ENCODE results near the gene NOL3. TPM values are rescaled to one million over a fixed set of nuclear protein-coding genes. Genes with fewer than 3 reads are reported as not detected.

NOL3 gene
- total and polyA plus RNA-seq, 8 donors, result 11.4 to 492 (median 35.3) TPM

DNA sequence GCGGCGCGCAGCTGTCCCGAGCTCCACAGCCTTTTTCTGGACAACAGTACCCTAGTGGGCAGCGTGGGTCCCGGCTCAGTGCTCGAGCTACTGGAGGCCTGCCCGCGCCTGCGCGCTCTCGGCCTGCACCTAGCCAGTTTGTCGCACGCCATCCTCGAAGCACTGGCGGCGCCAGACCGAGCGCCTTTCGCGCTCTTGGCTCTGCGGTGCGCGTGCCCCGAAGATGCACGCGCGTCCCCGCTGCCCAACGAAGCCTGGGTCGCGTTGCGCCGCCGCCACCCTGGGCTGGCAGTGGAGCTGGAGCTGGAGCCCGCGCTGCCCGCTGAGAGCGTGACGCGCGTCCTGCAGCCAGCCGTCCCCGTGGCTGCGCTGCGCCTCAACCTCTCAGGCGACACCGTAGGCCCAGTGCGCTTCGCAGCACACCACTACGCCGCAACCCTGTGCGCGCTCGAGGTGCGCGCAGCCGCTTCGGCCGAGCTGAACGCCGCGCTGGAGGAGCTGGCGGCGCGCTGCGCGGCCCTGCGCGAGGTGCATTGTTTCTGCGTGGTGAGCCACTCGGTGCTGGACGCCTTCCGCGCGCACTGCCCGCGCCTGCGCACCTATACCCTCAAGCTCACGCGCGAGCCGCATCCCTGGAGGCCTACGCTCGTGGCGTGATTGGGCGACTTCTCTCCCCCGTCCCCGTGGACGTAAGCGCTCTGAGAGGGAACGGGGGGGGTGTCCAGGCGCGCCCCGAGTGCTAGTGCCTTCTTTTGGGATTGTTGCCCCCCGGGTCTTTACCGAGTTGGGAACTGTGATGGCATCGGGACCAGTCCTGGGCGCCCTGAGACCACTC is 7.0 kb upstream of the NOL3 start:
- peak overlapping the region; percentile 30 to 49 (median 36) for H3K4me3 ChIP-seq
- intact Hi-C loops (cut with DNase I; ENCODE audit: low total_unique reads), result no loop called here
- H3K27ac ChIP-seq, result peak overlapping the region in 4 of 5 donors; percentile 42 to 80 (median 74)
- DNase-seq, result peak in 1 of 2 donors; percentile 80
- H3K27me3 ChIP-seq, result peaks cover 0 to 66% (median 25%) of the 10 kb centered on the region in 3 donors
- 4 to 27% (median 11%) methylated on average over 22 to 99 of the region's 99 CpGs for WGBS, 5 donors
- H3K9me3 ChIP-seq, result no peaks in the 10 kb centered on the region
- H3K36me3 ChIP-seq, result no peaks in the 10 kb centered on the region
- H3K4me1 ChIP-seq, result peaks cover 51 to 76% (median 68%) of the 10 kb centered on the region in 4 donors
- no peak for TF ChIP-seq POLR2A (IDR thresholded peaks at IDR 0.05)
- peak in 1 of 3 donors; percentile 52 for TF ChIP-seq POLR2AphosphoS5 (IDR thresholded peaks at IDR 0.05)
- TF ChIP-seq CTCF (IDR thresholded peaks at IDR 0.05), result no peak

GRCh38 chr16:67163999-67164558 is 6.3 kb upstream of the NOL3 start:
- H3K4me1 ChIP-seq, result peaks cover 44 to 74% (median 66%) of the 10 kb centered on the region in 4 donors
- H3K27ac ChIP-seq, result peak overlapping the region in 4 of 5 donors; percentile 42 to 80 (median 74)
- DNase-seq, result peak in 1 of 2 donors; percentile 54
- H3K36me3 ChIP-seq, result no peaks in the 10 kb centered on the region
- 2 to 4% (median 3%) methylated on average over 11 to 34 of the region's 34 CpGs for WGBS, 5 donors
- H3K27me3 ChIP-seq, result peaks cover 0 to 70% (median 25%) of the 10 kb centered on the region in 3 donors
- peak overlapping the region; percentile 30 to 49 (median 36) for H3K4me3 ChIP-seq
- no peak for TF ChIP-seq POLR2AphosphoS5 (IDR thresholded peaks at IDR 0.05)
- TF ChIP-seq CTCF (IDR thresholded peaks at IDR 0.05), result no peak
- TF ChIP-seq EP300 (IDR thresholded peaks at IDR 0.05), result no peak
- no peak for TF ChIP-seq POLR2A (IDR thresholded peaks at IDR 0.05)
- H3K9me3 ChIP-seq, result no peaks in the 10 kb centered on the region
- intact Hi-C loops (cut with DNase I; ENCODE audit: low total_unique reads), result no loop called here

- Histone ChIP-seq H3K9me3 (no peaks in the 10 kb centered on the region), H3K4me3 (peak within 1 kb of the TSS; percentile 30 to 49 (median 36)), H3K4me1 (peaks cover 47 to 76% (median 67%) of the 10 kb centered on the region in 4 donors), H3K27ac (peak within 1 kb of the TSS in 4 of 5 donors; percentile 42 to 80 (median 74)), H3K27me3 (peaks cover 0 to 76% (median 25%) of the 10 kb centered on the region in 3 donors), H3K36me3 (no peaks in the 10 kb centered on the region)
- intact Hi-C loops (cut with DNase I; ENCODE audit: low total_unique reads), result no loop called here
- TF ChIP-seq EP300 (IDR thresholded peaks at IDR 0.05), result no peak
- no peak for TF ChIP-seq POLR2A (IDR thresholded peaks at IDR 0.05)
- TF ChIP-seq CTCF (IDR thresholded peaks at IDR 0.05), result no peak
- peak in 2 of 3 donors; percentile 35 to 40 for TF ChIP-seq POLR2AphosphoS5 (IDR thresholded peaks at IDR 0.05)
- DNase-seq, result peak; percentile 75 to 79
- WGBS, 5 donors, result 2 to 17% (median 2%) methylated on average over 6 to 41 of the region's 41 CpGs
These were observed 5.7 kb upstream of the NOL3 start, which contains the start of gene HSF4 for GRCh38 chr16:67164599-67165061. Gene HSF4 (plus strand): TSS chr16:67164745. CDS start chr16:67164812, 67 bp downstream.
